HEK293 (cell line): ENCODE data around the gene PRSS56.

ENCODE experiments used
- CTCF ChIA-PET: fragments of 350-600 bp; formaldehyde crosslinking; extraction: SDS; loops from one replicate; lab custom pipeline; 2021; ENCODE audit warnings: antibody characterized with exemption; lab: Yijun Ruan, JAX
- POLR2A ChIA-PET: fragments of 300-600 bp; formaldehyde crosslinking; extraction: SDS; loops from one replicate; lab custom pipeline; 2020; ENCODE audit warnings: antibody characterized with exemption, inconsistent platforms; lab: Yijun Ruan, JAX
- H3K27ac ChIP-seq: fragments of 200-500 bp; sonication (Bioruptor generic); 2 replicates; pipeline ENCODE4 v1.5.1; 2014; ENCODE audit warnings: low read depth, low read length, control low read depth, inconsistent platforms; ENCODE audit errors: extremely low read depth
- H3K36me3 ChIP-seq, 2 experiments: fragments of 200-500 bp in 1 of 2; sonication (Bioruptor generic) in 1 of 2; 1 replicate in 1 of 2; 2 replicates in 1 of 2; pipeline ENCODE4 v1.5.1; 2014 to 2017; ENCODE audit warnings: inconsistent platforms in 2 of 2, low read length in 2 of 2; ENCODE audit not compliant: control insufficient read depth in 2 of 2, insufficient read depth in 1 of 2
- H3K4me1 ChIP-seq: fragments of 200-500 bp; sonication (Bioruptor generic); 2 replicates; pipeline ENCODE4 v1.5.1; 2014; ENCODE audit warnings: mild to moderate bottlenecking, low read length, inconsistent platforms; ENCODE audit not compliant: control insufficient read depth, insufficient read depth
- H3K4me3 ChIP-seq: 2 replicates; pipeline ENCODE4 v1.5.1; 2011; ENCODE audit warnings: low read depth, mild to moderate bottlenecking, control low read depth, low read length, moderate library complexity
- H3K9me3 ChIP-seq: fragments of 200-500 bp; sonication (Bioruptor generic); 2 replicates; pipeline ENCODE4 v1.5.1; 2014; ENCODE audit warnings: low read depth, low read length, inconsistent platforms; ENCODE audit not compliant: control insufficient read depth, insufficient read depth
- AEBP2 ChIP-seq: fragments of 450-650 bp; formaldehyde crosslinking; IDR thresholded peaks from 2 replicates; pipeline ENCODE4 v1.5.1; 2016; ENCODE audit warnings: missing biosample characterization, missing genetic modification characterization, borderline replicate concordance
- GLIS1 ChIP-seq: fragments of 450-650 bp; formaldehyde crosslinking; IDR thresholded peaks from 2 replicates; pipeline ENCODE4 v1.5.1; 2016; ENCODE audit warnings: missing biosample characterization, missing genetic modification characterization
- KLF17 ChIP-seq: fragments of 450-650 bp; formaldehyde crosslinking; IDR thresholded peaks from 2 replicates; pipeline ENCODE4 v1.5.1; 2016; ENCODE audit warnings: missing biosample characterization, missing genetic modification characterization
- KLF9 ChIP-seq: fragments of 450-650 bp; formaldehyde crosslinking; IDR thresholded peaks from 2 replicates; pipeline ENCODE4 v1.5.1; 2016; ENCODE audit warnings: missing biosample characterization, missing genetic modification characterization, low read depth
- OVOL3 ChIP-seq: fragments of 450-650 bp; formaldehyde crosslinking; IDR thresholded peaks from 2 replicates; pipeline ENCODE4 v1.5.1; 2016; ENCODE audit warnings: missing biosample characterization, missing genetic modification characterization
- PRDM10 ChIP-seq: fragments of 450-650 bp; formaldehyde crosslinking; IDR thresholded peaks from 2 replicates; pipeline ENCODE4 v1.5.1; 2016; ENCODE audit warnings: missing biosample characterization, missing genetic modification characterization
- ZNF169 ChIP-seq: fragments of 450-650 bp; formaldehyde crosslinking; IDR thresholded peaks from 2 replicates; pipeline ENCODE4 v1.5.1; 2016; ENCODE audit warnings: missing biosample characterization, missing genetic modification characterization
- ZNF18 ChIP-seq: fragments of 450-650 bp; formaldehyde crosslinking; IDR thresholded peaks from 2 replicates; pipeline ENCODE4 v1.5.1; 2016; ENCODE audit warnings: missing biosample characterization, missing genetic modification characterization
- ZNF26 ChIP-seq: fragments of 450-650 bp; formaldehyde crosslinking; IDR thresholded peaks from 2 replicates; pipeline ENCODE4 v1.5.1; 2016; ENCODE audit warnings: missing biosample characterization, missing genetic modification characterization
- ZNF292 ChIP-seq: fragments of 450-650 bp; formaldehyde crosslinking; IDR thresholded peaks from 2 replicates; pipeline ENCODE4 v1.5.1; 2016; ENCODE audit warnings: low read depth, missing biosample characterization, missing genetic modification characterization, borderline replicate concordance
- ZNF341 ChIP-seq: fragments of 450-650 bp; formaldehyde crosslinking; IDR thresholded peaks from 2 replicates; pipeline ENCODE4; 2016; ENCODE audit warnings: low read depth, missing biosample characterization, missing genetic modification characterization
- ZNF354C ChIP-seq: fragments of 450-650 bp; formaldehyde crosslinking; IDR thresholded peaks from 2 replicates; pipeline ENCODE4 v1.5.1; 2016; ENCODE audit warnings: missing biosample characterization, missing genetic modification characterization, low read depth, borderline replicate concordance
- ZNF362 ChIP-seq: fragments of 450-650 bp; formaldehyde crosslinking; IDR thresholded peaks from 2 replicates; pipeline ENCODE4 v1.5.1; 2016; ENCODE audit warnings: missing biosample characterization, missing genetic modification characterization
- ZNF394 ChIP-seq: fragments of 450-650 bp; formaldehyde crosslinking; IDR thresholded peaks from 2 replicates; pipeline ENCODE4 v1.5.1; 2016; ENCODE audit warnings: missing biosample characterization, missing genetic modification characterization, mild to moderate bottlenecking, moderate library complexity, borderline replicate concordance
- ZNF416 ChIP-seq: fragments of 450-650 bp; formaldehyde crosslinking; IDR thresholded peaks from 2 replicates; pipeline ENCODE4 v1.5.1; 2016; ENCODE audit warnings: missing biosample characterization, missing genetic modification characterization
- ZNF513 ChIP-seq: fragments of 450-650 bp; IDR thresholded peaks from 2 replicates; pipeline ENCODE4 v1.5.1; 2018; ENCODE audit warnings: missing biosample characterization, missing genetic modification characterization
- ZNF548 ChIP-seq: fragments of 450-650 bp; formaldehyde crosslinking; IDR thresholded peaks from 2 replicates; pipeline ENCODE4 v1.5.1; 2016; ENCODE audit warnings: missing biosample characterization, missing genetic modification characterization
- ZNF645 ChIP-seq: fragments of 450-650 bp; formaldehyde crosslinking; IDR thresholded peaks from 2 replicates; pipeline ENCODE4; 2016; ENCODE audit warnings: missing biosample characterization, missing genetic modification characterization
- ZNF692 ChIP-seq: fragments of 450-650 bp; formaldehyde crosslinking; IDR thresholded peaks from 2 replicates; pipeline ENCODE4 v1.5.1; 2016; ENCODE audit warnings: missing biosample characterization, missing genetic modification characterization

The PRSS56 gene

GRCh38 chr2:232556426-232556825, 36.2 kb downstream of the PRSS56 start:
- H3K9me3 ChIP-seq = no peaks in the 10 kb centered on the region
- ChIA-PET POLR2A (interaction anchor here (0.6 kb wide), 1 partner anchor 10 kb away, joined by 4 read pairs; no protein-coding TSS in a partner anchor), CTCF (no interaction called here)
- H3K4me1 ChIP-seq = no peaks in the 10 kb centered on the region
- TF ChIP-seq ZNF341 (tag by site-specific recombination) (no peak), GLIS1 (tag by site-specific recombination) (no peak), ZNF354C (no peak), ZNF169 (tag by site-specific recombination) (no peak), PRDM10 (tag by site-specific recombination) (no peak), ZNF416 (tag by site-specific recombination) (no peak), ZNF692 (no peak), ZNF548 (tag by site-specific recombination) (no peak), ZNF513 (no peak), KLF9 (tag by site-specific recombination) (no peak), ZNF292 (no peak), KLF17 (tag by site-specific recombination) (no peak), OVOL3 (no peak), AEBP2 (tag by site-specific recombination) (no peak)
- H3K4me3 ChIP-seq = no peak overlapping the region
- H3K36me3 ChIP-seq = peaks cover 36 to 83% of the 10 kb centered on the region in 2 experiments
- H3K27ac ChIP-seq = no peak overlapping the region

- no peak overlapping the region for H3K27ac ChIP-seq
- H3K4me3 ChIP-seq = no peak overlapping the region
- H3K36me3 ChIP-seq = peaks cover 41 to 94% of the 10 kb centered on the region in 2 experiments
- ChIA-PET CTCF (interaction anchor here (1.0 kb wide), 1 partner anchor 38 kb away, joined by 3 read pairs; no protein-coding TSS in a partner anchor), POLR2A (interaction anchor here (0.6 to 2.1 kb wide), 3 partner anchors 12 to 1469 kb away, joined by 3 to 9 read pairs (median 4); partner anchors contain the start of genes EIF4E2 and TIGD1)
- no peaks in the 10 kb centered on the region for H3K9me3 ChIP-seq
- H3K4me1 ChIP-seq = no peaks in the 10 kb centered on the region
- TF ChIP-seq ZNF394 (no peak), ZNF362 (no peak), ZNF645 (tag by site-specific recombination) (no peak), ZNF18 (no peak), ZNF26 (tag by site-specific recombination) (no peak)
These were observed 42.4 kb downstream of the PRSS56 start for GRCh38 chr2:232562515-232563151.
